Tibial nerve (tissue), 4 donors: Measurements from ENCODE around the gene APP. TPM values are rescaled to one million over a fixed set of nuclear protein-coding genes. Genes with fewer than 3 reads are reported as not detected.

Experiments
- DNase-seq, 2 donors: peaks; one replicate each; pipeline ENCODE4 v3.0.0-alpha.2; 2019; ENCODE audit warnings: low spot score in 2 of 2
- H3K27ac ChIP-seq, 4 donors: fragments of 200-600 bp; sonication (generic) in 3 of 4; one replicate each; pipeline ENCODE4 v1.5.1; 2017 to 2019; ENCODE audit warnings: mild to moderate bottlenecking in 1 of 4
- H3K27me3 ChIP-seq, 2 donors: fragments of 200-600 bp; sonication (generic) in 1 of 2; one replicate each; pipeline versions ENCODE4 v1.5.1 to v1.6.0; 2017 to 2019
- H3K36me3 ChIP-seq, 3 donors: fragments of 200-600 bp; sonication (generic); one replicate each; pipeline ENCODE4 v1.5.1; 2018 to 2019
- H3K4me1 ChIP-seq, 4 donors: fragments of 200-600 bp; sonication (generic) in 3 of 4; one replicate each; pipeline ENCODE4 v1.5.1; 2017 to 2019
- H3K4me3 ChIP-seq, 4 donors: fragments of 200-600 bp; sonication (generic) in 3 of 4; one replicate each; pipeline ENCODE4 v1.5.1; 2017 to 2019; ENCODE audit warnings: mild to moderate bottlenecking in 1 of 4, moderate library complexity in 1 of 4
- H3K9me3 ChIP-seq, 4 donors: fragments of 200-600 bp; sonication (generic) in 3 of 4; one replicate each; pipeline ENCODE4 v1.5.1; 2017 to 2019
- EP300 ChIP-seq, 2 donors: sonication (generic); formaldehyde crosslinking; IDR thresholded peaks; one replicate each; pipeline ENCODE4 v1.6.1; 2017; ENCODE audit warnings: antibody characterized with exemption in 2 of 2, mild to moderate bottlenecking in 1 of 2
- POLR2A ChIP-seq, 2 donors: fragments of 450-650 bp; IDR thresholded peaks; one replicate each; pipeline ENCODE4 v1.6.1; 2017; ENCODE audit warnings: antibody characterized with exemption in 2 of 2, mild to moderate bottlenecking in 2 of 2, moderate library complexity in 2 of 2
- WGBS, 2 donors: methylation state at CpG; one replicate each; pipeline ENCODE4 v1.1.5; 2018; 5-methylcytosine and 5-hydroxymethylcytosine counted together
- total RNA-seq, 4 donors: library from RNA; depleted of rRNA; stranded (reverse); fragments of >200 nt; gene quantifications; one replicate each; pipeline ENCODE4 v1.1.0, GENCODE V29; 2016
- TF ChIP-seq, protein P1 (sequence below), 5 experiments: fragments of 200-600 bp in 3 of 5; fragments of 450-650 bp in 2 of 5; sonication (generic) in 3 of 5; IDR thresholded peaks; one replicate each; pipeline ENCODE4 v1.5.1; 2016 to 2019; ENCODE audit warnings: antibody characterized with exemption in 5 of 5, mild to moderate bottlenecking in 3 of 5, moderate library complexity in 2 of 5

The APP gene
- total RNA-seq, 4 donors from 2014 or later, result 271 to 327 (median 293) TPM

- Histone ChIP-seq H3K4me1 (no peaks in the 10 kb centered on the region), H3K36me3 (no peaks in the 10 kb centered on the region), H3K4me3 (no peak overlapping the region), H3K9me3 (peaks cover 0 to 10% (median 0%) of the 10 kb centered on the region in 4 donors), H3K27ac (no peak overlapping the region), H3K27me3 (no peaks in the 10 kb centered on the region)
- DNase-seq, result no peak
- 50 to 61% methylated on average over 3 of the region's 3 CpGs for WGBS, 2 donors
- TF ChIP-seq EP300 (IDR thresholded peaks at IDR 0.05), result no peak
- TF ChIP-seq, protein P1, sequence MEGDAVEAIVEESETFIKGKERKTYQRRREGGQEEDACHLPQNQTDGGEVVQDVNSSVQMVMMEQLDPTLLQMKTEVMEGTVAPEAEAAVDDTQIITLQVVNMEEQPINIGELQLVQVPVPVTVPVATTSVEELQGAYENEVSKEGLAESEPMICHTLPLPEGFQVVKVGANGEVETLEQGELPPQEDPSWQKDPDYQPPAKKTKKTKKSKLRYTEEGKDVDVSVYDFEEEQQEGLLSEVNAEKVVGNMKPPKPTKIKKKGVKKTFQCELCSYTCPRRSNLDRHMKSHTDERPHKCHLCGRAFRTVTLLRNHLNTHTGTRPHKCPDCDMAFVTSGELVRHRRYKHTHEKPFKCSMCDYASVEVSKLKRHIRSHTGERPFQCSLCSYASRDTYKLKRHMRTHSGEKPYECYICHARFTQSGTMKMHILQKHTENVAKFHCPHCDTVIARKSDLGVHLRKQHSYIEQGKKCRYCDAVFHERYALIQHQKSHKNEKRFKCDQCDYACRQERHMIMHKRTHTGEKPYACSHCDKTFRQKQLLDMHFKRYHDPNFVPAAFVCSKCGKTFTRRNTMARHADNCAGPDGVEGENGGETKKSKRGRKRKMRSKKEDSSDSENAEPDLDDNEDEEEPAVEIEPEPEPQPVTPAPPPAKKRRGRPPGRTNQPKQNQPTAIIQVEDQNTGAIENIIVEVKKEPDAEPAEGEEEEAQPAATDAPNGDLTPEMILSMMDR (IDR thresholded peaks at IDR 0.05), result no peak
These were observed 327.6 kb downstream of the APP start for GRCh38 chr21:25842925-25843324.

DNA sequence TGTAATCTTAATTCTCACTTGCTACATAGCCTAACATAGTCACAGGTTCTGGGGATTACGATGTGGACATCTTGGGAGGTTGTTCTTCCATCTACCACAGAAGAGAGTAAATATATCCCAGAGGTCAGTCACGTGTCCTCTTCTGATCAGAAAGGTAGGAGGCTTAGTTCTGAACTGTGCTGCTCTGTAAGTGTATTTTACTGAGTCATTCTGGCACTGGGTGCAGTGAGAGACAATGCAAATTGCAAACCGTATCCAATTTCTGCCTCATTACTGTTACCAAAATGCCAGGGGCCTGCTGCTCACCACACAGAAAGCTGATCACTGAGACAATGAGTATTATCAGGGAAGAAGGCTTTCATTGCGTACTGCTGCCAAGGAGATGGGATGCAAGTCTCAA, 331.8 kb downstream of the APP start:
- Histone ChIP-seq H3K4me3 (no peak overlapping the region), H3K4me1 (no peaks in the 10 kb centered on the region), H3K27ac (no peak overlapping the region), H3K36me3 (no peaks in the 10 kb centered on the region), H3K27me3 (no peaks in the 10 kb centered on the region), H3K9me3 (peaks cover 0 to 16% (median 0%) of the 10 kb centered on the region in 4 donors)
- no peak for DNase-seq
- 88 to 91% methylated on average over 4 of the region's 4 CpGs for WGBS, 2 donors
- TF ChIP-seq, protein P1 (IDR thresholded peaks at IDR 0.05), result no peak
- TF ChIP-seq EP300 (IDR thresholded peaks at IDR 0.05), result no peak
- TF ChIP-seq POLR2A (IDR thresholded peaks at IDR 0.05), result no peak

- 15 to 21% methylated on average over 4 of the region's 4 CpGs for WGBS, 2 donors
- no peak for TF ChIP-seq EP300 (IDR thresholded peaks at IDR 0.05)
- TF ChIP-seq, protein P1 (IDR thresholded peaks at IDR 0.05), result no peak
- TF ChIP-seq POLR2A (IDR thresholded peaks at IDR 0.05), result no peak
- H3K9me3 ChIP-seq, result peaks cover 0 to 27% (median 0%) of the 10 kb centered on the region in 4 donors
- H3K4me3 ChIP-seq, result no peak overlapping the region
- no peaks in the 10 kb centered on the region for H3K27me3 ChIP-seq
- no peak for DNase-seq
- H3K36me3 ChIP-seq, result no peaks in the 10 kb centered on the region
- H3K27ac ChIP-seq, result no peak overlapping the region
- no peaks in the 10 kb centered on the region for H3K4me1 ChIP-seq
These were observed 332.9 kb downstream of the APP start for GRCh38 chr21:25837533-25838265.

DNA sequence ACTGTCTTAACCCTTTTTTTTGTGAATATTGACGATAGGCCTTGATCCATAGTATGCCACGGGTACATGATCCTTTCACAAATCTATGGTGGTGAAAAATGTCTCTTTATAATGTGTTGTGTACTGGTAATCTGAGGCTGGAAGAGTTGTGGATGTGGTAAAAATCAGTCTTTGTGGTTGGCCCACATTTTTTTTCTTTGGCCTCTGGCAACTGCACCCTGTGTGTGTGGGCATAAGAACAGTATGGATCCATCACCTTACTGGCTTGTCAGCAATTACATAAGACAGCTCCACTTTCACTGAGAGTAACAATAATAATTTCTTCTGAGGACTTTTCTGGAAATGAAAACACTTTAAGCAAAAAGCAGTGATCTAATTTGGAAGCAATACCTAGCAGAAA, 334.2 kb downstream of the APP start:
- TF ChIP-seq, protein P1 (IDR thresholded peaks at IDR 0.05), result no peak
- no peak for TF ChIP-seq EP300 (IDR thresholded peaks at IDR 0.05)
- no peak for TF ChIP-seq POLR2A (IDR thresholded peaks at IDR 0.05)
- no peaks in the 10 kb centered on the region for H3K4me1 ChIP-seq

DNA sequence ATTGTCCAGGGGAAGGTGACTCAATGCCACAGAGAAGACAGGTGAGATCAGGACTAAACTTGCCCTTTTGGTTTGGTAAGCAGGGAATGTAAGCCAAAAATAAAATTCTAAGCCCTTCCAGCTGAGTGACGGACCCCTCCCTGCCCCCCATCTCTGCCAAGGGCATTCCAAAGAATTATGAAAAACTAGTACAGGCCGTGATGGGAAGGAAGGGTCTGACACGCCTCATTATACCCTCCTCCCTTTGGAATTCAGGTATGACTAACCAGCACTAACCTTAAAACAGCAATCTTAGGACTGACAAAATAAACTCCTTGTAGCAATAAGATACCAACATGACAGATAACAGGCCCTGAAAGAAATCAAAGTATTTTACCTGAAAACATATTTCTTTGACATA, 336.2 kb downstream of the APP start:
- DNase-seq, result no peak
- Histone ChIP-seq H3K36me3 (no peaks in the 10 kb centered on the region), H3K4me1 (no peaks in the 10 kb centered on the region), H3K4me3 (no peak overlapping the region), H3K9me3 (peaks cover 0 to 21% (median 0%) of the 10 kb centered on the region in 4 donors), H3K27me3 (no peaks in the 10 kb centered on the region), H3K27ac (no peak overlapping the region)
- WGBS, 2 donors, result 68 to 87% methylated on average over 3 of the region's 3 CpGs
- TF ChIP-seq EP300 (IDR thresholded peaks at IDR 0.05) (no peak), POLR2A (IDR thresholded peaks at IDR 0.05) (no peak)
- TF ChIP-seq, protein P1 (IDR thresholded peaks at IDR 0.05), result no peak

More for the DNA sequence above, 334.2 kb downstream of the APP start:
- Histone ChIP-seq H3K27ac (no peak overlapping the region), H3K36me3 (no peaks in the 10 kb centered on the region), H3K9me3 (peaks cover 0 to 28% (median 0%) of the 10 kb centered on the region in 4 donors), H3K27me3 (no peaks in the 10 kb centered on the region), H3K4me3 (no peak overlapping the region)
- 83 to 98% methylated on average over 2 of the region's 2 CpGs for WGBS, 2 donors
- DNase-seq, result no peak
